GM12872 (cell line): ENCODE measurements around the gene ZDHHC22.

ENCODE experiments used
- CTCF ChIP-seq: IDR thresholded peaks from 3 replicates; pipeline ENCODE4 v1.5.1; 2011; ENCODE audit warnings: low read depth, mild to moderate bottlenecking, low read length, moderate library complexity; ENCODE audit not compliant: insufficient read depth

Gene ZDHHC22

GRCh38 chr14:77142005-77142800, 612 bp upstream of the ZDHHC22 start:
- no peak for TF ChIP-seq CTCF

GRCh38 chr14:77140359-77141213, 1.0 kb downstream of the ZDHHC22 start:
- no peak for TF ChIP-seq CTCF

GRCh38 chr14:77139540-77140358, 1.8 kb downstream of the ZDHHC22 start:
- TF ChIP-seq CTCF = peak; percentile 65

- no peak for TF ChIP-seq CTCF
Observed at GRCh38 chr14:77139022-77139421, 2.6 kb downstream of the ZDHHC22 start.

DNA sequence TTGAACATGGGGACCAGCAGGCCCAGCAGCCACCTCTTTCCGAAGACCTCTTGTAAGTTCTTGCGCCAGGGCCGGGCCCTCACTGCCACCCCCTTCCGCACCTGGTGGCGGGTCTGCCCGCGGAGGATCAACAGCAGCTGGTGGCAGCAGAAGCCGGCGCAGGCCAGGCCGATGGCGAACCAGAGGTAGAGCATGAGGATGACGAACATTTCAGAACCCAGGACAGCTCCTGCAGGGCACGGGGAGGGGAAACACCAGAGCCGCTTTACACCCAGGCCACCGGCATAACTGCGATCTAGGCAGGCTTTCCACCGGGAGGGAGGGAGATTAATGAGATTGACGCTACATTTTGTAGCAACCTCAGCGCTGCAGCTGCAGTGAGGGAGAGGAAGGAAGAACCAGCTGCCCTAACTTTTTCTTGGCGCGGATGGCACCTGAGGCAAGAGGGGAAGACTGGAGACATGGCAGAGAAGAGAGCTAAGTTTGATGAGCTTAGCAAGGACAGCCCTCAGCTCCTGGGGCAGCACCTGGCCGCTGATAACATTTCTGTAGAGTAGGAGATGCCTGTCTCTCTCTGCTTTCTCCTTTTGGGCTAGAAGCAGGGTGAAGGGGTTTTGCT, 7.8 kb downstream of the ZDHHC22 start:
- no peak for TF ChIP-seq CTCF

- TF ChIP-seq CTCF = no peak
Observed at GRCh38 chr14:77131871-77132486, 9.6 kb downstream of the ZDHHC22 start.
